ENCODE data around the gene MVB12B.

The MVB12B gene

GRCh38 chr9:126513159-126514036 is 186.8 kb downstream of the MVB12B start:
- no peak for DNase-seq

GRCh38 chr9:126514037-126514821 is 187.6 kb downstream of the MVB12B start:
- peak; percentile 56 for DNase-seq

GRCh38 chr9:126515001-126515872 is 188.6 kb downstream of the MVB12B start:
- no peak for DNase-seq

- DNase-seq = no peak
Observed at GRCh38 chr9:126515873-126516505, 189.4 kb downstream of the MVB12B start.

- no peak for DNase-seq
Observed at GRCh38 chr9:126516561-126516935, 189.9 kb downstream of the MVB12B start.

GRCh38 chr9:126516936-126517832 is 190.6 kb downstream of the MVB12B start:
- peak; percentile 81 for DNase-seq

- DNase-seq = no peak
Observed at GRCh38 chr9:126517833-126518356, 191.3 kb downstream of the MVB12B start.

GRCh38 chr9:126518763-126519162 is 192.1 kb downstream of the MVB12B start:
- no peak for DNase-seq

GRCh38 chr9:126519660-126520420 is 193.2 kb downstream of the MVB12B start:
- peak; percentile 69 for DNase-seq

- no peak for DNase-seq
Observed at GRCh38 chr9:126520453-126520852, 193.8 kb downstream of the MVB12B start.

GRCh38 chr9:126521089-126521488 is 194.5 kb downstream of the MVB12B start:
- DNase-seq = no peak

GRCh38 chr9:126521551-126521950 is 194.9 kb downstream of the MVB12B start:
- DNase-seq = no peak

- no peak for DNase-seq
Observed at GRCh38 chr9:126521976-126522590, 195.5 kb downstream of the MVB12B start.

- DNase-seq = no peak
Observed at GRCh38 chr9:126522612-126523356, 196.2 kb downstream of the MVB12B start.

- DNase-seq = peak; percentile 75
Observed at GRCh38 chr9:126523611-126524111, 197.0 kb downstream of the MVB12B start.

- DNase-seq = no peak
Observed at GRCh38 chr9:126524353-126525077, 197.9 kb downstream of the MVB12B start.

GRCh38 chr9:126526218-126527108 is 199.8 kb downstream of the MVB12B start:
- DNase-seq = no peak

Measured in activated CD4-positive, alpha-beta T cell treated with anti-CD3 and anti-CD28 coated beads, Interleukin-2, amount 50 U/mL, for 16 hours (primary cell).